ENCODE measurements around the gene TMOD3.

DNA sequence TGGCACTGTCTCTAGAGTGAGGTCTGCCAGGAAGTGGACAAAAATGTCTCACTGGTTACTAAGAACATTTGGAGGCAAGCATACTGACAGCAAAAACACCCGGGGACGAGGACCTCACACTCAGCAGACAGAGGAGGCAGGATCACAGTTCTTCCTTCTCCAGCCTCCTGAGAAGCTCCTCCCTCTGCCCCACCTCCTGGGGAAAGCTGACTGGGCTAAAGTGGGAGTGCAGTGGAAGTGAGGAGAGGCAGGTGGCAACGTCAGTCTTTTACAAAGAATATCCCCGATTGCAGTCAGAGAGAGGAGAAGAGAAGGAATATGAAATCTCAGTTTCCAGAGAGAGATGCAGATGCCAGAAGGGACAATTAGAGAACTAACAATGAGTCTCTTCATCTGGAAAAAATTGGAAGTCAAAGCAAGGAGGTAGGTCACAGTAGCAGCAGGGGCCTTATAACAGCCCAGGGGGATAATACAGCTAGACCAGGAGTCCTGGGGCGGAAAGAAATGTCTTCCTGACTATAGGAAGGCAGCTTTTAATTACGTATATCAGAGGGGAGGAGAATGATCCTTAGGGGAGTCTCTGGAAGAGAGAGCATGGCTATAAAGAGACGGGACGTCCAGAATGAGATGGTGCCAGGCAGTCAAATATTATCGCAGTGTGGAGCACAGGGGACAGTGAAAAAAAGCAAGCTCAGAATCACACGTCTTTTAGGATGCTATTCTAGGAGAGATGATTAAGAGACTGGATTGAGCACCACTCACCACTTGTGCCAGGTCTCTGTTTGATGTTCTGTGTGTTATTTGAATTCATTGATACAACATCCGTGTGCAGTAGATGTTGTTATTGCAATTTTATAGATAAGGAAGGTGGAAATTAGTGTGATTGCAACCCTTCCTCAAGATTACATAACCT, 95.0 kb downstream of the TMOD3 start:
- TF ChIP-seq, protein P1, sequence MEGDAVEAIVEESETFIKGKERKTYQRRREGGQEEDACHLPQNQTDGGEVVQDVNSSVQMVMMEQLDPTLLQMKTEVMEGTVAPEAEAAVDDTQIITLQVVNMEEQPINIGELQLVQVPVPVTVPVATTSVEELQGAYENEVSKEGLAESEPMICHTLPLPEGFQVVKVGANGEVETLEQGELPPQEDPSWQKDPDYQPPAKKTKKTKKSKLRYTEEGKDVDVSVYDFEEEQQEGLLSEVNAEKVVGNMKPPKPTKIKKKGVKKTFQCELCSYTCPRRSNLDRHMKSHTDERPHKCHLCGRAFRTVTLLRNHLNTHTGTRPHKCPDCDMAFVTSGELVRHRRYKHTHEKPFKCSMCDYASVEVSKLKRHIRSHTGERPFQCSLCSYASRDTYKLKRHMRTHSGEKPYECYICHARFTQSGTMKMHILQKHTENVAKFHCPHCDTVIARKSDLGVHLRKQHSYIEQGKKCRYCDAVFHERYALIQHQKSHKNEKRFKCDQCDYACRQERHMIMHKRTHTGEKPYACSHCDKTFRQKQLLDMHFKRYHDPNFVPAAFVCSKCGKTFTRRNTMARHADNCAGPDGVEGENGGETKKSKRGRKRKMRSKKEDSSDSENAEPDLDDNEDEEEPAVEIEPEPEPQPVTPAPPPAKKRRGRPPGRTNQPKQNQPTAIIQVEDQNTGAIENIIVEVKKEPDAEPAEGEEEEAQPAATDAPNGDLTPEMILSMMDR (conservative IDR thresholded peaks at IDR 0.05; ENCODE audit: low read depth in 2 of 2), result no peak
- TF ChIP-seq ZNF331 (CRISPR knock-in tag; IDR thresholded peaks at IDR 0.05; ENCODE audit: low read depth) (no peak), CREB1 (CRISPR knock-in tag; IDR thresholded peaks at IDR 0.05; ENCODE audit: low read depth) (no peak), EZH2phosphoT487 (IDR thresholded peaks at IDR 0.05; ENCODE audit: unreplicated experiment) (no peak), STAT1 (IDR thresholded peaks at IDR 0.05; ENCODE audit: unreplicated experiment) (no peak)

Measured in GM23338 (cell line).